ENCODE measurements around the gene RBM14. TPM values are rescaled to one million over a fixed set of nuclear protein-coding genes. Genes with fewer than 3 reads are reported as not detected.

RBM14 gene
- total RNA-seq, 1 experiment from 2014 or later: 53.4 TPM

Other genes with a start within 250 kb of the RBM14 start
- gene SLC29A2, start 244.9 kb upstream of the RBM14 start, total RNA-seq (2014; rRNA removed; shearing (Covaris generic)): 1.6 and 6.1 TPM in 2 replicates
- not detected in 2 replicates for gene NPAS4, start 195.6 kb upstream of the RBM14 start, total RNA-seq (2014; rRNA removed; shearing (Covaris generic))
- 57.9 and 80.2 TPM in 2 replicates for gene MRPL11, start 177.8 kb upstream of the RBM14 start, total RNA-seq (2014; rRNA removed; shearing (Covaris generic))
- 8.7 and 11.9 TPM in 2 replicates for gene PELI3, start 149.7 kb upstream of the RBM14 start, total RNA-seq (2014; rRNA removed; shearing (Covaris generic))
- gene DPP3, start 136.2 kb upstream of the RBM14 start, total RNA-seq (2014; rRNA removed; shearing (Covaris generic)): 60.3 and 106 TPM in 2 replicates
- gene BBS1, start 106.0 kb upstream of the RBM14 start, total RNA-seq (2014; rRNA removed; shearing (Covaris generic)): 24.6 and 34.3 TPM in 2 replicates
- gene ZDHHC24, start 70.6 kb upstream of the RBM14 start, total RNA-seq (2014; rRNA removed; shearing (Covaris generic)): 28.2 and 36.2 TPM in 2 replicates
- not detected in 2 replicates for gene ACTN3, start 69.7 kb upstream of the RBM14 start, total RNA-seq (2014; rRNA removed; shearing (Covaris generic))
- 22.9 and 28.4 TPM in 2 replicates for gene CTSF, start 48.0 kb upstream of the RBM14 start, total RNA-seq (2014; rRNA removed; shearing (Covaris generic))
- 0.17 TPM in 1 of 2 replicates, not detected in the other for gene CCDC87, start 23.6 kb upstream of the RBM14 start, total RNA-seq (2014; rRNA removed; shearing (Covaris generic))
- gene CCS, start 23.4 kb upstream of the RBM14 start, total RNA-seq (2014; rRNA removed; shearing (Covaris generic)): 19.4 and 20.0 TPM in 2 replicates
- gene RBM4, start 22.1 kb downstream of the RBM14 start, total RNA-seq (2014; rRNA removed; shearing (Covaris generic)): 93.6 and 126 TPM in 2 replicates
- 25.7 and 27.3 TPM in 2 replicates for gene RBM4B, start 61.3 kb downstream of the RBM14 start, total RNA-seq (2014; rRNA removed; shearing (Covaris generic))
- gene SPTBN2, start 112.6 kb downstream of the RBM14 start, total RNA-seq (2014; rRNA removed; shearing (Covaris generic)): 2.1 and 11.4 TPM in 2 replicates
- 21.3 and 32.3 TPM in 2 replicates for gene RCE1, start 226.8 kb downstream of the RBM14 start, total RNA-seq (2014; rRNA removed; shearing (Covaris generic))
- 8.1 and 13.2 TPM in 2 replicates for gene LRFN4, start 240.4 kb downstream of the RBM14 start, total RNA-seq (2014; rRNA removed; shearing (Covaris generic))

Data from M059J (cell line).